Kasumi-1 (cell line): ENCODE results near the gene CACNA1D.

Source experiments
- DNase-seq, 2 experiments: peaks; one replicate each; lab custom pipeline; 2025; lab: John Stamatoyannopoulos, UW

Gene CACNA1D

DNA sequence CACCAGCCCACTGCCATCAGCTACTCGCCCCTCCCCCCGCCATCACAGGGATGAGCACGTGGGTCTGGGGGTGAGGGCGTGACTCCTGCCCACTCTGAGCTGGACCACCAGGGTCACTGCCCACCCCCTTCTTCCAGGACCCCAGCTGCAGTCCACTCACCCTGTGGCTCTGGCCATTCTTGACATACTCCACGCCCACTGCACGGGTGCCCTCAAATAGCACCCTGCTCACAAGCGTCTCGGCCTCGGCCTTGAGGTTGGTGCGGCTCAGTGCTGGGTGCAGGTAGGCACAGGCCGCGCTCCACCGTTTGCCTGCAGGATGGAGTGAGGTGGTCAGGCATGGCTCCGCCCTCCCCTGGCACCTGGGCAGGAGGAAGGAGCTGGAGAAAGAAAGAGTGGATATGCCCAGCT is 327.9 kb downstream of the CACNA1D start:
- DNase-seq: no peak

GRCh38 chr3:53823026-53823955 is 328.9 kb downstream of the CACNA1D start:
- DNase-seq: no peak

- DNase-seq: no peak
These were observed 329.7 kb downstream of the CACNA1D start for GRCh38 chr3:53823956-53824657.

DNA sequence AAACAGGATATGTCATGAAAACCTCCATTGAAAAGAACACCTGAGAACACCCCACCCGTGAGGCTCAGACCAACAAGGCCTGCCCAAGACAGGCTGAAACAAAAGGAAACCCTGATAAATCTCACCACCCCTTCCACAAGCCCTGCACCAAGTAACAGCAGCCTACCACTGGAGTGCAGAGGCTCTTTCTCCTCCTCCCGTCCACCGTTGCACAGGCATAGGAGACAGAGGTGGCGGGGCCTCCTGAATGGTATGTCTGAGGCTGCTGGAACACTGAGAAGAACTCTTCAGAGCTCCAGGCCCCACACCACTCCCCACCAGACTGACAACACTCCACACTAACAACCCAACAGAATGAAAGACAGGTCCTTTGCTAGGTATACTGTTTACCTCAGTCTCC is 330.4 kb downstream of the CACNA1D start:
- DNase-seq: no peak

DNA sequence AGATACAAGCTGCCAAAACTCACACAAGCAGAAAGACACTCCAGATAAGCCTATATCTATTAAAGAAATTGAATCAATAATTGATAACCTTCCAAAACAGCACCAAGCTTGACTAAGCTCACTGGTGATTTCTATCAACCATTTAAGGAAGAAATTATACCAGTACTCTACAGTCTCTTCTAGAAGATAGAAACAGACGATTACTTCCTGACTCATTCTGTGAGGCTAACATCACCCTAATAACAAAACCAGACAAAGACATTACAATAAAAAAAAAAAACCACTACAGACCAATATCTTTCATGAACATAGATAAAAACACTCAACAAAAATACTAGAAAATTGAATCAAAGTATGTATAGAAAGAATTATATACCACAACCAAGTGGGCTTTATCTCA is 331.6 kb downstream of the CACNA1D start:
- DNase-seq: no peak

DNA sequence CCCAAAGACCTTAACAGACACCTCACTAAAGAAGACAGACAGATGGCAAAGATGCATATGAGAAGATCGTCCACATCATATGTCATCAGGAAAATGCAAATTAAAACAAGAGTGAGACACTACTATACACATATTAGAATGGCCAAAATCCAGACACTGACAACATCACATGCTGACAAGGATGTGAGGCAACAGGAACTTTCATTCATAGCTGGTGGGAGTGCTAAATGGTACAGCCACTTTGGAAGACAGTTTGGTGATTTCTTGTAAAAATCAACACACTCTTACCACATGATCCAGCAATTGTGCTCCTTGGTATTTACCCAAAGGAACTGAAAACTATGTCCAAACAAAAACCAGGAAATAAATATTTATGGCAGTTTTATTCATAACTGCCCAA is 334.2 kb downstream of the CACNA1D start:
- no peak for DNase-seq

- no peak for DNase-seq
These were observed 335.2 kb downstream of the CACNA1D start for GRCh38 chr3:53829605-53830004.

DNA sequence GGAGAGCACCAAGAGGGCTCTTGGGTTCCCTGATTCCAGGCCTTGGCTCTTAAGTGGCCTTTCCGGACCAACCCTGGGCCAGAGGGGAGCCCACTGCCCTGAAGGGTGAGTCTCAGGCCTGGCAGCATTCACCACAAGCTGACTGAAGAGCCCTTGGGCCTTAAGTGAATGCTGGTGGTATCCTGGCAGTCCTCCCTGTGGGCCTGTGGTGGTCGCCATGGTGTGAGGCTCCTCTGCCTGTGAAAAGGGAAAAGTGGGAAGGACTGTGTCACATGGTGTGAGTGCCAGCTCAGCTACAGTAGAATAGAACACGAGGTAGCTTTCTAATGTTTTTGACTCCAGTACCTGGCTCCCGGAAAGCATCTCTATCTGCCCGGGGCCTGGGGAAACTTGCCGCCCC is 336.5 kb downstream of the CACNA1D start:
- no peak for DNase-seq

DNA sequence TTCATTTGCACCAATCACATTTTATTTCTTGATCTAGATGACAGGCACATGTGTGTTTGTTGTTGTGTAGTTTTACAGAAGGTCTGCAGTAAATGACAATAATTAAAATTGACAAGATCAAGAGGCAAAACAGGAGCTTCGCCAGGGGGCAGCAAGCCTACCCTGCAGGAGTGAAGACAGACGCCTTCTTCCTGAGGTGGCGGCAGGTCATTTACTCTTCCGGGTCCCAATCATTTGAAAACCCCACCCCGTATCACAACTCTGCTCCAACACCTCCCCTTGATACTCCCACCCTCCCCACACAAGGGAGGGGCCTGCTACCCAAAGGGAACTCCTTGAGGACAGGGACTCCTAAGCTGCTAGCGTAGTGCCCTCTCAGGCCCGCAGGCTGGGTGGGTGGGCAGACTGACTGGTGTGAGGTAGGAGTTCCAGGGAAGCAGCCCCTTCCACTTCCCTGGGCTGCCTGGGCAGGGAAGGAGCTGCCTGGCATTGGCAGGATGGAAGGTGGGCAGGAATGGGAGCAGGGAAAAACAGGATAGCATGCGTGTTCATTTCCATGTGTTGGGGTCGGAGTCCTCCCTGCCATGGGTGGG is 338.7 kb downstream of the CACNA1D start:
- DNase-seq: no peak

GRCh38 chr3:53833700-53834099 is 339.3 kb downstream of the CACNA1D start:
- no peak for DNase-seq

- no peak for DNase-seq
These were observed 340.2 kb downstream of the CACNA1D start for GRCh38 chr3:53834429-53835095.

GRCh38 chr3:53835257-53835656 is 340.8 kb downstream of the CACNA1D start:
- no peak for DNase-seq

- DNase-seq: no peak
These were observed 341.9 kb downstream of the CACNA1D start for GRCh38 chr3:53836084-53836872.

DNA sequence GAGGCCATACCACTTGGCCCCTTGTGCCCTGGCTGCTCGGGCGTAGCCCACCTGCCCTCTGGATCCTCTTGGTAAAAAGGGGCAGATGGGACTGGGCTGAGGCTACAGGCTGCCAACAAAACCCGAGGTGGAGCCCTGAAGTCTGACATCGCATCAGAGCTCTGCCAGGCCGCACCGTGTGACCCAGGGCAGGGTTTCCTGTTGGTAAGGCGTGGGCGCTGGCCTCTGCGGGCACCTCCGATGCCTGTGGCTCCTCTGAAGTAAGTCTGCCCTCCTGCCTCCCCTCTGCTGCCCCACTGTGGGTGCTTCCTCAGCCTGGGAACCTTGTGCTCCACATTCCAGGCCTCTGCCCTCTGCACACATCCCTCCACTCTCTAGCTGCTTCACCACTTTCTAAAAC is 342.9 kb downstream of the CACNA1D start:
- DNase-seq: no peak

DNA sequence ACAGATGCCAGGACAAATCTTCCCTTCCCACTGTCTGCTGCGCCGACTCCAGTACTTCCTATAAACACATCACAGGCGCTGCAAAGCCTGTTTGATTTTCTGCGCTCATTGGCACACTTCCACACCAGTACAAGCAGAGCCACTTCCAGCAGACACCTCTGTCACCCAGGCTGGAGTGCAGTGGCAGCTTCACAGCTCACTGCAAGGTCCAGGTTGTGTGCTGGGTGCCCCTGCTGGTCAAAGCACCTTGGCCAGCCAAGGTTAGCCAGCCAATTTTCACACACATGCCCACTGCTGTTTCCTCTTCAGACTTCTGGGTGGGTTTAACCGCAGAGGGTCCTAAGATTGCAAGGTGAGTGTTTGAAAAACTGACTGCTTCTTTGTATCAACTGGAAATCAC is 346.9 kb downstream of the CACNA1D start:
- no peak for DNase-seq

DNA sequence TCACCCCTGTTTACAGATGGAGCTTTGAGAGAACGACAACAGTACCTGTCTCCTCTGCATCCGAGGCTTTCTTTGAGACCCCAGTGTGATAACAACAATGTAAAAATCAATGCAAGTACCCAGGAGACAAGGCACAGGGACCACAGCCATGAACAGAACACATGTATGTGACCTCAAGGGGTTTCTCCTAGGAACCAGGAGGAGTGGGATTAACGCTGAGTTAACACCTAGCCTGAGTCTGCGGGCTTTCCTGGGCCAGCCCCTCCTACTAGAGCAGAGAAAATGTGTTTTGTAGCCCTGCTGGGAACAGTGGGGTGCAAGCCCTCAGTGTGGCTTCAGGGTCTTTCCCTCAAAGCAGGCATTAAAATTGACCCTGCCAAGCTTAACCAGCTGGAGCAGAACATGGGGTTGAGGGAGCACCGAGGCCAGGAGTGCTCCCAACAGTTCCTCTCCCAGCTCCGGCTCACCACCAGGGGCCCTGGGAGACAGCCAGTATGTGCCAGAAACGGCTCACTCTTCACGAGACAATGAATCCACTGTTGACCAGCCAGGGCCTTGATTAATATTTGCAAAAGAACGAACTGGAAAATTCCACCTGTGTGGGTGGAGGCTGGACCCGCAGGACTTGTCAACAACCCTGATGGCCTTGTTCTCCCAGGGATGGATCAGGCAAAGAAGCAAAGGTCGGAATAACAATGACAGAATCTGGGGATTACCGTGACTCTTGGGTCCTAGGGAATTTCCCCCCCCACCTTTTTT is 348.2 kb downstream of the CACNA1D start:
- DNase-seq: no peak

DNA sequence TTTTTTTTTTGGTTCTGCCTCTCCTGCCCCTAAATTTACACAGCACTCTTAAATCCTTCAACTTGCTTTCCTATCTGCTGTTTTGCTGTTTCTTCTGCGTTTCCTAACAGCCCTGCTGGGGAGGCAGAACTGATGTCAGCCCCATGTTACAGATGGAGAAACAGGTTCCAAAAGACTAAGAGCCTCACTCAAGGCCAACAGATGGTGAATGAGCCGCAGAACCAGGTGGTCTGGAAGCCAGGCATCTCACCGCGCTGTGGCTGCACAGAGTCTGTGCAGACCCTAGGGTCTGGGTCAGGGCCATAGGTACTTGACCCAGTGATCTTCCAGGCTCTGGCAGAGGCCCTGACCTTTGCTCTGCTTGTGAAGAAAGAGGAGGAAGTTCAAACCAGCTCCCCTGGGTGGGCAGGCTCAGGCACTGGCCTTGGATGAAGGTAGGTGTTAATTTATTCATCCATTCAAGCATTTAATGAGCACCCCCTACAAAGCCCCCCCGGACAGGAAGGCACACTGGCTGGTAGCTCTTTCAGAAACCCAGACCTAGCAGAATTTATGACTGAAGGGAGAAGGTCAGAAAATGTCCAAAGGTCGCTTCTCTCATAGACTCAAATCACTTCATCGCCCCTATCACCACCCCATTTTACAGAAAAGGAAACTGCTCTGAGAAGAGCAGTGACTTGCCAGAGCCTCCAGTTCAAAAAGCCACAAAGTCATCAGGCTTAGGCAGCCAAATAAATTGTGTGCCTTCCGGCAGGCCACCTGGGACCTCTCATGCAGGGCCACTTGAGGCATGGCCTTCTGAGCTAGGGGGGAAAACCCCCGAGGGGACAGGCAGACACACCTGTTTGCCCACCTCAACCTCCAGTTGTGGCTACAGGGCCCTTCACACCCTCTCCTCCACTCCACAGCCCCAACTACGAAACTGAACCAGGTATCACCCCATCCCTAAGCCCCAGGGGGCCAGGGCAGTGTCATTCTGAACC is 349.1 kb downstream of the CACNA1D start:
- no peak for DNase-seq

DNA sequence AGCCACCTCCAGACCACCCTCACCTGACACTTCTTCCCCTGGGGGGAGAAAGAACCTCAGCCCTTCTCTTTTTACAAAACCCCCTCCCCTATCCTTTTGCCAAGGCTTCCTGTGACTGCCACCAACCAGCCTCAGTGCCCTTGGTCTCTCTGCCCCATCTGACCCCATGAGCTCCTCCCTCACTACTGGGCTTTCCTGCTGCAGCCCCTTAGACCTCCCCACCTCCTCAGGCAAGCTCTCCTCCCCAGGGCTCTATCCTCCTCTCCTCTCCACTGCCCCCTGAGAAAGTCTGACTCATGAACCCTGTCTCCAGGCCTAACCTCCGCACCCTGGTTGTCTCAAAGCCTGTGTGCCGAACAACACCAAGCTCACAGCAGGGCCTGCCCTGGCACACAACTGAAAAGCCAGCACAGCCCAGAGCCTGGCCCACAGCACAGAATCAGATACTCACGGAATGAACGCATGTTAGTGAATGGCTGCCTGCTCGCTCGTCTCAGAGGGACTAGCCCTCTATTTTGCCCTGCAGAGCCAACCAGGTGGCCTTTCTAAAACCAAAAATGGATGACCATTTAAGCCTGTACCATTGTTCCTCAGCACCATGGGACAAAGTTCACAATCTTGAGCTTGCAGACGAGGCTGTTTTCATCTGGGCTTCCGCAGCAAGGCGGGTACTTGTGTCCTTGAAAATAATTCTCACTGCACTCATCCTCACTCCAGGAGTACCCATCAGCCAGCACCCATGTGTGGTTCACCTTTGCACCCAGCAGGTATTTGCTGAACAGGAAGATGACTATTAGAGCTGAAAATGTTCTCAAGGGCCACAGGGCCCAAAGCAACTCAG is 350.1 kb downstream of the CACNA1D start:
- DNase-seq: no peak
